ENCODE data around the gene TLR3. TPM values are rescaled to one million over a fixed set of nuclear protein-coding genes. Genes with fewer than 3 reads are reported as not detected.
"Not testable (repeated sequence)": the region's sequence is repeated elsewhere in the genome, so short reads cannot be mapped to it uniquely, and the experiment has no call there.

The TLR3 gene
- total and polyA plus RNA-seq, 12 donors = 1.3 to 27.2 (median 12.8) TPM

DNA sequence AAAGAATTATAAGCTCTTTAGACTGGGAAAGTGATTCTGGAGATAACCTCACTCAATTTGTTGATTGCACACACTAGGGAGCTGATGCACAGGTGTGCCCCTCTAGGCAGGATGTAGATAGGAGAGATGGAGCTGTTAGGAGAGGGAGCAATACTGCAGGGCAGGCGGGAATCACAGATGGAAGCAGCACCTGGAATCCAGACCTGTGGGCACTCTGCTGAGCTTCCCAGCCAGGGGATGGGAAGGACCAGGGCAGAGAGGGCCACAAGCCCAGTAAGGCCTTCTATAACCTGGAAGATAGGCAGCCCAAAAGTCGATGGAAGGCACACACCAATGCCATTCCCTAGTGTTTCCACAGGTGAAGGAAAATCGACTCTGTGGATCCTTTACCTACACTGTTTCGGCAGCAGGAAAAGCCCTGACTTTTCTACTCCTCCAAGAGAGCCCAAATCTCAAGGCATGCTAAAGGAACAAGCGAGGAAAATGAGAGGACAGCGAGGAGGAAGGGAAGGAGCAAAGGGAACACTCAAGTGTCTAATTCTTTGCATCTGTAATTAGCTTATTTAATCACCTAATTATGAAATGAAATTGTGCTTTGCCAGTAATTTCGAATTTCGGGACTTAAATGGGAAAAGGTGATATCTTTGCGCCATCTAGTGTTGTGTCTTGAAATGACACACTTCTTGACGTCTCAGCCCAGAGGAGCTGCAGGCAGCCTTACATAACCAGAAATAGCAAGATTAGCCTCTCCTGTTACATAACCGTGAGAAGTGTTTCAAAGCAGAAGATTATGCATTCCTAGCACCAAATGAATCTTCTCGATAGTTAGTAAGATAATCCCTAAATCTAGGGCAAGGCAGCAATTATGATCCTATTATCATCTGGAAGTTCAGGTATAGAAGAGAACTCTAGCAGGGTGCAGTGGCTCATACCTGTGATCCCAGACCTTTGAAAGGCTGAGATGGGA is 31.0 kb upstream of the TLR3 start:
- TF ChIP-seq CTCF (IDR thresholded peaks at IDR 0.05) (peak; percentile 61 to 93 (median 88)), POLR2A (IDR thresholded peaks at IDR 0.05) (no peak)
- WGBS, 4 donors = 17 to 22% (median 19%) methylated on average over 12 of the region's 12 CpGs
- H3K9me3 ChIP-seq (replicated peaks in 1 of 3) = no peaks in the 10 kb centered on the region
- peaks cover 0 to 4% of the 10 kb centered on the region in 2 donors for H3K4me1 ChIP-seq (replicated peaks in 1 of 2)
- no peaks in the 10 kb centered on the region for H3K27me3 ChIP-seq
- H3K4me3 ChIP-seq = no peak overlapping the region
- intact Hi-C loops (cut with DNase I) = no loop called here
- no peaks in the 10 kb centered on the region for H3K36me3 ChIP-seq (replicated peaks in 1 of 2)
- no peak overlapping the region for H3K27ac ChIP-seq
- DNase-seq = peak; percentile 52 to 84 (median 72)

GRCh38 chr4:186039697-186040096 is 29.3 kb upstream of the TLR3 start:
- H3K4me1 ChIP-seq (replicated peaks in 1 of 2) = peaks cover 0 to 4% of the 10 kb centered on the region in 2 donors
- H3K9me3 ChIP-seq (replicated peaks in 1 of 3) = no peaks in the 10 kb centered on the region
- no peak for DNase-seq
- intact Hi-C loops (cut with DNase I) = no loop called here
- no peak overlapping the region for H3K27ac ChIP-seq
- no peak overlapping the region for H3K4me3 ChIP-seq
- no peaks in the 10 kb centered on the region for H3K36me3 ChIP-seq (replicated peaks in 1 of 2)
- 68 to 78% (median 73%) methylated on average over 14 to 16 of the region's 16 CpGs for WGBS, 4 donors
- TF ChIP-seq POLR2A (IDR thresholded peaks at IDR 0.05) (no peak), CTCF (IDR thresholded peaks at IDR 0.05) (no peak)
- H3K27me3 ChIP-seq = no peaks in the 10 kb centered on the region

DNA sequence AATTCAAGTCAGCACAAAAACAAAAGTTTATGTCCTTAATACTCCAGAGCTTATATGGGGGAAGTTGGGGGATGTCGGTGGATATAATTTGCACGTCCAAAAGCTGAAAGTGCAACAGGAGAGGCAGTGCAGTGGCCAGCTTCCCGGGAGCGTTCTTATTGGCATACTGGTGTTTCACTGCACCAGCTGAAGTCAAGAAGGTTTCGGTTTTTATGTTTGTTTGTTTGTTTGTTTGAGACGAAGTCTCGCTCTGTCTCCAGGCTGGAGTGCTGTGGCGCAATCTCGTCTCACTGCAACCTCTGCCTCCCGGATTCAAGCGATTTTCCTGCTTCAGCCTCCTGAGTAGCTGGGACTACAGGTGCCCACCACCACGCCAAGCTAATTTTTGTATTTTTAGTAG is 28.6 kb upstream of the TLR3 start:
- Histone ChIP-seq H3K9me3 (replicated peaks in 1 of 3) (no peaks in the 10 kb centered on the region), H3K4me3 (no peak overlapping the region), H3K4me1 (replicated peaks in 1 of 2) (peaks cover 0 to 4% of the 10 kb centered on the region in 2 donors), H3K27me3 (no peaks in the 10 kb centered on the region), H3K27ac (no peak overlapping the region), H3K36me3 (replicated peaks in 1 of 2) (no peaks in the 10 kb centered on the region)
- TF ChIP-seq POLR2A (IDR thresholded peaks at IDR 0.05) = no peak
- TF ChIP-seq CTCF (IDR thresholded peaks at IDR 0.05) = no peak
- intact Hi-C loops (cut with DNase I) = no loop called here
- DNase-seq = no peak
- WGBS, 4 donors = 88 to 91% (median 89%) methylated on average over 12 of the region's 12 CpGs

DNA sequence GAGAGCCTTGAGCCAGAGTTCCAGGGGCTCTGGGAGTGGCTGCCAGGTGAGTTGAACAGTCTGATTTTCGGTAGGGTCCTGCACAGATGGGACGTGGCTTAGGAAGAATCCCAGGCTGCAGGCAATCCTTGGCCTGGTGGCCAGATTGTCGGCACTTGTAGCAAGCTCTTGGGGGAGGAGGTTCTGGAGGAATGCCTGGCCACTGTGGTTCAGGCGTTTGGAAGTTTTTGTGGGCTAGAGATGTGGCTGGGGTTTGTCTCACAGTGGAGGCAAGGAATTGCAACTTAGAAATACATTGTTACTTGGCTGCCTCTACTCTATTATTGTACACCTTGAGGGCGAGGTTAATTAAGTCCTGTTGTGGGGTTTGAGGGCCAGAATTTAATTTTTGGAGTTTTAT is 21.5 kb upstream of the TLR3 start:
- H3K9me3 ChIP-seq (replicated peaks in 1 of 3); DNase-seq; H3K4me3 ChIP-seq; H3K36me3 ChIP-seq (replicated peaks in 1 of 2); H3K27ac ChIP-seq; H3K4me1 ChIP-seq (replicated peaks in 1 of 2); intact Hi-C loops (cut with DNase I); H3K27me3 ChIP-seq: not testable (repeated sequence)
- 43 to 87% (median 67%) methylated on average over 5 of the region's 5 CpGs for WGBS, 4 donors

GRCh38 chr4:186050135-186050534 is 18.8 kb upstream of the TLR3 start:
- H3K27me3 ChIP-seq; H3K4me1 ChIP-seq (replicated peaks in 1 of 2); H3K27ac ChIP-seq; H3K4me3 ChIP-seq; DNase-seq; H3K9me3 ChIP-seq (replicated peaks in 1 of 3); H3K36me3 ChIP-seq (replicated peaks in 1 of 2); intact Hi-C loops (cut with DNase I): not testable (repeated sequence)
- WGBS, 4 donors = 68 to 81% (median 76%) methylated on average over 8 of the region's 8 CpGs

Data from adrenal gland (tissue), 12 donors.